Transverse colon (tissue), 4 donors: Measurements from ENCODE around the gene DDX10. TPM values are rescaled to one million over a fixed set of nuclear protein-coding genes. Genes with fewer than 3 reads are reported as not detected.

Experiments
- DNase-seq: peaks from one replicate; pipeline ENCODE4 v3.0.0-alpha.2; 2019
- H3K27ac ChIP-seq, 4 donors: fragments of 200-600 bp; sonication (generic); 2 replicates each; pipeline ENCODE4 v1.5.1; 2016 to 2018; ENCODE audit warnings: inconsistent platforms in 4 of 4
- H3K27me3 ChIP-seq: fragments of 200-600 bp; sonication (generic); 2 replicates; pipeline ENCODE4 v1.5.1; 2017; ENCODE audit warnings: inconsistent platforms
- H3K36me3 ChIP-seq, 4 donors: fragments of 200-600 bp; sonication (generic); 2 replicates each; pipeline ENCODE4 v1.5.1; 2017 to 2019; ENCODE audit warnings: inconsistent platforms in 4 of 4
- H3K4me1 ChIP-seq, 4 donors: fragments of 200-600 bp; sonication (generic); 2 replicates each; pipeline ENCODE4 v1.5.1; 2017 to 2020; ENCODE audit warnings: inconsistent platforms in 4 of 4
- H3K4me3 ChIP-seq, 4 donors: fragments of 200-600 bp; sonication (generic); 1 replicate in 1 of 4; 2 replicates in 3 of 4; pipeline versions ENCODE4 v1.5.1 to v1.6.1; 2017 to 2019; ENCODE audit warnings: inconsistent platforms in 4 of 4
- H3K9me3 ChIP-seq, 2 donors: fragments of 200-600 bp; sonication (generic); 2 replicates each; pipeline ENCODE4 v1.5.1; 2017 to 2019; ENCODE audit warnings: inconsistent platforms in 2 of 2
- EP300 ChIP-seq: sonication (generic); formaldehyde crosslinking; IDR thresholded peaks from one replicate; pipeline ENCODE4 v1.6.1; 2017; ENCODE audit warnings: antibody characterized with exemption, low read depth
- POLR2A ChIP-seq: fragments of 450-650 bp; IDR thresholded peaks from one replicate; pipeline ENCODE4 v1.6.1; 2016; ENCODE audit warnings: antibody characterized with exemption, mild to moderate bottlenecking, moderate library complexity
- POLR2AphosphoS5 ChIP-seq, 3 donors: sonication (generic); formaldehyde crosslinking; IDR thresholded peaks; one replicate each; pipeline ENCODE4 v1.6.1; 2016; ENCODE audit warnings: antibody characterized with exemption in 3 of 3
- WGBS, 2 donors: methylation state at CpG; one replicate each; pipeline ENCODE4 v1.1.5; 2018; ENCODE audit warnings: low coverage in 1 of 2; 5-methylcytosine and 5-hydroxymethylcytosine counted together
- in situ Hi-C, 4 donors: fragments of 200-750 bp; cut with MboI; loops; one replicate each; pipeline versions ENCODE4 v1.15.0 to v1.15.1; 2017; ENCODE audit warnings: low sequenced_read_pairs in 3 of 4, low pct_ligation_motif_present in 1 of 4, low pct_unique_long_range_greater_than_20kb in 1 of 4
- intact Hi-C: fragments of 100-400 bp; cut with DNase I; formaldehyde crosslinking; loops from one replicate; pipeline ENCODE4 v1.15.1; 2023; ENCODE audit warnings: low total_unique reads
- total RNA-seq, 4 donors: library from RNA; depleted of rRNA; stranded (reverse); fragments of >200 nt; gene quantifications; one replicate each; pipeline ENCODE4 v1.1.0, GENCODE V29; 2016
- TF ChIP-seq, protein P1 (sequence below), 5 experiments: fragments of 200-600 bp in 3 of 5; fragments of 450-650 bp in 2 of 5; sonication (generic) in 3 of 5; IDR thresholded peaks; 1 replicate in 2 of 5; 2 replicates in 3 of 5; pipeline ENCODE4 v1.5.1; 2016 to 2017; ENCODE audit warnings: antibody characterized with exemption in 5 of 5, inconsistent platforms in 3 of 5, mild to moderate bottlenecking in 2 of 5, moderate library complexity in 1 of 5

The DDX10 gene
- total RNA-seq, 4 donors from 2014 or later, result 7.6 to 38.2 (median 12.6) TPM

DNA sequence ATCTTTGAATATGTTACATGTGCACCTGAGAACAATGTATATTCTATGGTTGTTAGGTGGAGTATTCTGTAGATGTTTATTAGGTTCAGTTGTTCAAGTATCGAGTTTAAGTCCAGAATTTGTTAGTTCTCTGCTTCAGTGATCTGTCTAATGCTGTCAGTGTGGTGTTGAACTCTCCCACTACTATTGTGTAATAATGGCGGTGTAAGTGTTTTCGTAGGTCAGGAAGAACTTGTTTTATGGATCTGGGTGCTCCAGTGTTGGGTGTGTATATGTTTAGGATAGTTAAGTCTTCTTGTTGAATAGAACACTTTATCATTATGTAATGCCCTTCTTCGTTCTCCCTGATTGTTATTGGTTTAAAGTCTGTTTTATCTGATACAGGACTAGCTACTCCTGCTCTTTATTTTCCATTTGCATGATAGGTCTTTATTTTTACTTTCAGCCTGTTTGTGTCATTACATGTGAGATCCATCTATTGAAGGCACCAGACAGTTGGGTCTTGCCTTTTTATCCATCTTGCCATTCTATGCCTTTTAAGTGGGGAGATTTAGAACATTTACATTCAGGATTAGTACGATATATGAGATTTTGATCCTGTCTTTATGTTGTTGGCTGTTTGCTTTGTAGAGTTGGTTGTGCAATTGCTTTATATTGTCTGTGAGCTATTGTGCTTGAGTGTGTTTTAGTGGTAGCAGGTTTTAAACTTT, 121.6 kb downstream of the DDX10 start:
- DNase-seq, result no peak
- H3K4me3 ChIP-seq, result no peak overlapping the region
- H3K36me3 ChIP-seq, result no peaks in the 10 kb centered on the region
- intact Hi-C loops (no loop called here), in situ Hi-C loops (no loop called here)
- no peak overlapping the region for H3K27ac ChIP-seq
- H3K4me1 ChIP-seq, result no peaks in the 10 kb centered on the region
- no peaks in the 10 kb centered on the region for H3K27me3 ChIP-seq
- TF ChIP-seq, protein P1, sequence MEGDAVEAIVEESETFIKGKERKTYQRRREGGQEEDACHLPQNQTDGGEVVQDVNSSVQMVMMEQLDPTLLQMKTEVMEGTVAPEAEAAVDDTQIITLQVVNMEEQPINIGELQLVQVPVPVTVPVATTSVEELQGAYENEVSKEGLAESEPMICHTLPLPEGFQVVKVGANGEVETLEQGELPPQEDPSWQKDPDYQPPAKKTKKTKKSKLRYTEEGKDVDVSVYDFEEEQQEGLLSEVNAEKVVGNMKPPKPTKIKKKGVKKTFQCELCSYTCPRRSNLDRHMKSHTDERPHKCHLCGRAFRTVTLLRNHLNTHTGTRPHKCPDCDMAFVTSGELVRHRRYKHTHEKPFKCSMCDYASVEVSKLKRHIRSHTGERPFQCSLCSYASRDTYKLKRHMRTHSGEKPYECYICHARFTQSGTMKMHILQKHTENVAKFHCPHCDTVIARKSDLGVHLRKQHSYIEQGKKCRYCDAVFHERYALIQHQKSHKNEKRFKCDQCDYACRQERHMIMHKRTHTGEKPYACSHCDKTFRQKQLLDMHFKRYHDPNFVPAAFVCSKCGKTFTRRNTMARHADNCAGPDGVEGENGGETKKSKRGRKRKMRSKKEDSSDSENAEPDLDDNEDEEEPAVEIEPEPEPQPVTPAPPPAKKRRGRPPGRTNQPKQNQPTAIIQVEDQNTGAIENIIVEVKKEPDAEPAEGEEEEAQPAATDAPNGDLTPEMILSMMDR (IDR thresholded peaks at IDR 0.05), result no peak
- TF ChIP-seq POLR2AphosphoS5 (IDR thresholded peaks at IDR 0.05) (no peak), EP300 (no peak), POLR2A (no peak)
- H3K9me3 ChIP-seq, result no peaks in the 10 kb centered on the region
- WGBS, 2 donors, result 74 to 84% methylated on average over 5 of the region's 5 CpGs

DNA sequence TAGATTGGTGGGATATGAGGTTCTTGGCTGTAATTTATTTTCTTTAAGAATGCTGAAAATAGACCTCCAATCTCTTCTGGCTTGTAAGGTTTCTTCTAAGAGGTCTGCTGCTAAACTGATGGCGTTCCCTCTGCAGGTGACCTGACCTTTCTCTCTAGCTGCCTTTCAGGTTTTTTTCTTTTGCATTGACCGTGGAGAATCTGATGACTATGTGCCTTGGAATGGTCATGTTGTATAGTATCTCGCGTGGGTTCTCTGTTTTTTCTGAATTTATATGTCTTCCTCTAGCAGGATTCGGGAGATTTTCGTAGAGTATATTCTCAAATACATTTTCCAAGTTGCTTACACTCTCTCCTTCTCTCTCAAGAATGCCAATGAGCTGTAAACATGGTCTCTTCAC, 122.2 kb downstream of the DDX10 start:
- in situ Hi-C loops, result no loop called here
- Histone ChIP-seq H3K4me3 (no peak overlapping the region), H3K27me3 (no peaks in the 10 kb centered on the region), H3K9me3 (no peaks in the 10 kb centered on the region), H3K27ac (no peak overlapping the region), H3K36me3 (no peaks in the 10 kb centered on the region), H3K4me1 (no peaks in the 10 kb centered on the region)
- WGBS, 2 donors, result 95 to 98% methylated on average over 5 to 6 of the region's 6 CpGs
- DNase-seq, result no peak
- intact Hi-C loops, result no loop called here
- no peak for TF ChIP-seq EP300
- TF ChIP-seq, protein P1 (IDR thresholded peaks at IDR 0.05), result no peak
- no peak for TF ChIP-seq POLR2A
- no peak for TF ChIP-seq POLR2AphosphoS5 (IDR thresholded peaks at IDR 0.05)

DNA sequence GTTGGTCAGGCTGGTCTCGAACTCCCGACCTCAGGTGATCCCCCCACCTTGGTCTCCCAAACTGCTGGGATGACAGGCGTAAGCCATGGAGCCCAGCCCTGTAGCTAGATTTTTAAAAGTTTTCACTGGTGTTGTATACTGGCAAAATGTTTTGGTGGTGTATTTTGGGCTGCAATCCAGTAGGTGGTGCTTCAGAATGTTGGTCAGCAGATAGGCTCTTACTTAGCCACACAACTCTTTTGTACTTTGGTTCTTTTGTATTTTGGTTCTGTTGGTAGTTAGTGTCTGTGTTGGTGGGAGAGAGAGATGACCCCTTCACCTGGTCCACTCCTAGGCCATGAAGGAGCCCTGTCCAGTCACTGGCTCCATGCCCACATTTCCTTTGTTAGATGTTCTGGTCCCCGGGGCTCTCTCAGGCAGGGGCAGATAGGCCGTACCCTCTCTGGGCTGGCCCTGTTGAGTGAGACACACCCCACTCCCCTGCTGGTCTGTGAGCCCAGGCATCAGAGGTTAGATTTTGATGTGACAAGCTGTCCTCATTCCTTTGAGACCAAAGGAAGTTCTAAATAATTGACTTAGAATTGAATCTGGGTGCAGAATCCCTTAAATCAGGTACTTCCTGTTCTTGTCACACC, 123.8 kb downstream of the DDX10 start:
- Histone ChIP-seq H3K27me3 (no peaks in the 10 kb centered on the region), H3K4me3 (no peak overlapping the region), H3K27ac (no peak overlapping the region), H3K9me3 (no peaks in the 10 kb centered on the region), H3K4me1 (no peaks in the 10 kb centered on the region), H3K36me3 (no peaks in the 10 kb centered on the region)
- TF ChIP-seq POLR2AphosphoS5 (IDR thresholded peaks at IDR 0.05) (no peak), POLR2A (no peak), EP300 (no peak)
- TF ChIP-seq, protein P1 (IDR thresholded peaks at IDR 0.05), result no peak
- in situ Hi-C loops, result no loop called here
- intact Hi-C loops, result no loop called here
- 96 to 100% methylated on average over 1 to 5 of the region's 5 CpGs for WGBS, 2 donors
- no peak for DNase-seq

DNA sequence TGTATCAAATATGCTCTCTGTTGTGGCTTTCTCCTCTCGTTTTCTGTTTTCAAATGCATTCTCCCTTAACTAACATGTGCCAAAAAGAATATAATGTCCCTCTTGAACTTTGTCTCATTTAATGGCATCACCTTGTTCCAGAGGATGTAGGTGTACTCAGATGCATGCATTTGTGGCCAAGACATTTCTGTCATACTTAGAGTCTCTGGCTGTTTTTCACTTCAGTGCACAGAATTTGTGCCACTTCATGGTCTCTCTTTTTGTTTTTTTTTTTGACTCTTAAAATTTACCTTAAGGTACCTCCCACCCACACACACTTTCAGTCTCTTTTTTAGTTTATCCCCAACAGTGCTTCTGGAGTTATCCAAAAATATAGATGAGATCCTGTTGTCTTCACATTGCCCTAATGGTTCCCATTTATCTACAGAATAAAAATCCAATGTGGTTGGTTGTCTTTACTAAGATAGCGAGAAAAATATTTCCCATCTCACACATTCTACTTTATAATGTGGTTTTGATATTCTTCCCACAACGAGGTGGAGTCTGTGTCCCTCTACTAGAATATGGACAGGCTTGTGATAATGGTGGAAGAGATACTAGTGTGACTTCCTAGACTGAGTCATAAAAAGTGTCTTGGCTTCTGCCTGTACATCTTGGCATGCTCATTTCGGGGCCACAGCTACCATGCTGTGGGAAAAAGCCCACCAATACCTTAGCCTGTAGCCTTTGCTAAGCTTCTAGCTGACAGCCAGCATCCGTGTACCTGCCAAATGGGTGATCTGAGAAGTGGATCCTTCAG, 125.8 kb downstream of the DDX10 start:
- TF ChIP-seq, protein P1 (IDR thresholded peaks at IDR 0.05), result no peak
- TF ChIP-seq POLR2A (no peak), EP300 (no peak), POLR2AphosphoS5 (IDR thresholded peaks at IDR 0.05) (no peak)
- intact Hi-C loops (no loop called here), in situ Hi-C loops (no loop called here)
- no peaks in the 10 kb centered on the region for H3K4me1 ChIP-seq
- DNase-seq, result no peak
- no peak overlapping the region for H3K4me3 ChIP-seq
- H3K27ac ChIP-seq, result no peak overlapping the region
- H3K27me3 ChIP-seq, result no peaks in the 10 kb centered on the region
- no peaks in the 10 kb centered on the region for H3K36me3 ChIP-seq
- 82 to 84% methylated on average over 2 to 4 of the region's 5 CpGs for WGBS, 2 donors
- H3K9me3 ChIP-seq, result no peaks in the 10 kb centered on the region
